Thoracic aorta (tissue), 2 donors: ENCODE measurements around the gene JMJD1C. TPM values are rescaled to one million over a fixed set of nuclear protein-coding genes. Genes with fewer than 3 reads are reported as not detected.

Experiments
- ATAC-seq: fragments of 150-250 bp; one replicate; pipeline ENCODE4 v1.8.0; 2017; ENCODE audit warnings: low read depth; ENCODE audit not compliant: insufficient number of reproducible peaks, low FRiP score
- DNase-seq: peaks from one replicate; pipeline ENCODE4 v3.0.0-alpha.2; 2020; ENCODE audit warnings: low spot score
- H3K27ac ChIP-seq, 2 donors: fragments of 200-600 bp; sonication (generic); 1 replicate in 1 of 2; 2 replicates in 1 of 2; pipeline ENCODE4 v1.5.1; 2016; ENCODE audit warnings: mild to moderate bottlenecking in 2 of 2, moderate library complexity in 2 of 2
- H3K27me3 ChIP-seq: fragments of 200-600 bp; sonication (generic); replicated peaks from 2 replicates; pipeline ENCODE4 v1.6.0; 2016; ENCODE audit warnings: mild to moderate bottlenecking; ENCODE audit not compliant: insufficient read depth
- H3K36me3 ChIP-seq: fragments of 200-600 bp; sonication (generic); one replicate; pipeline ENCODE4 v1.5.1; 2016
- H3K4me1 ChIP-seq, 2 donors: fragments of 200-600 bp; sonication (generic); 1 replicate in 1 of 2; 2 replicates in 1 of 2; pipeline versions ENCODE4 v1.5.1 to v1.6.0; 2016; ENCODE audit warnings: low read depth in 2 of 2, mild to moderate bottlenecking in 1 of 2; ENCODE audit not compliant: control insufficient read depth in 1 of 2
- H3K4me3 ChIP-seq: fragments of 200-600 bp; sonication (generic); 2 replicates; pipeline ENCODE4 v1.5.1; 2016; ENCODE audit warnings: mild to moderate bottlenecking
- H3K9me3 ChIP-seq: fragments of 200-600 bp; sonication (generic); 2 replicates; pipeline ENCODE4 v1.5.1; 2016
- total RNA-seq, 2 donors: library from RNA; depleted of rRNA; stranded (reverse); fragments of >200 nt; gene quantifications; one replicate each; pipeline versions ENCODE4 v1.1.0 to v1.2.3, GENCODE V29; 2016
- TF ChIP-seq, protein P1 (sequence below): fragments of 200-600 bp; sonication (generic); IDR thresholded peaks from one replicate; pipeline ENCODE4 v1.5.1; 2019; ENCODE audit warnings: antibody characterized with exemption

The JMJD1C gene
- total RNA-seq, 2 donors from 2014 or later = 95.2 to 215 TPM

DNA sequence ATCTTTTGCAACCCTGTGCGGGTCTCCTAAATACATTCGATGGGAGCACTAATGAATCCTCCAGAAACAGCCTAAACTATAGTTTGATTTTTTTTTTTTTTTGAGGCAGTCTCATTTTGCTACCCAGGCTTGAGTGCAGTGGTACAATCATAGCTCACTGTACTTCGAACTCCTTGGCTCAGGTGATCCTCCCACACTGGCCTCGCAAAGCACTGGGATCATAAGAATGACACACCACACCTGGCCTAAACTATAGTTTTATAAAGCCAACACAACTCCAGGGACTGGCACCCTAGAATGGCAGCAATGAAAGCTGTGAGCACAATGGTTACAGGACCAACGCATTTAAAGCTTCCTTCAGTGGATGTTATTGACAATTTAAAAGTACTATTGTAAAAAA lies 14.5 kb upstream of the JMJD1C start:
- H3K4me3 ChIP-seq = no peak overlapping the region
- no peaks in the 10 kb centered on the region for H3K27me3 ChIP-seq
- H3K9me3 ChIP-seq = no peaks in the 10 kb centered on the region
- no peak overlapping the region for H3K27ac ChIP-seq
- DNase-seq = no peak
- peaks cover 4 to 7% of the 10 kb centered on the region in 2 donors for H3K4me1 ChIP-seq
- ATAC-seq = no peak
- TF ChIP-seq, protein P1, sequence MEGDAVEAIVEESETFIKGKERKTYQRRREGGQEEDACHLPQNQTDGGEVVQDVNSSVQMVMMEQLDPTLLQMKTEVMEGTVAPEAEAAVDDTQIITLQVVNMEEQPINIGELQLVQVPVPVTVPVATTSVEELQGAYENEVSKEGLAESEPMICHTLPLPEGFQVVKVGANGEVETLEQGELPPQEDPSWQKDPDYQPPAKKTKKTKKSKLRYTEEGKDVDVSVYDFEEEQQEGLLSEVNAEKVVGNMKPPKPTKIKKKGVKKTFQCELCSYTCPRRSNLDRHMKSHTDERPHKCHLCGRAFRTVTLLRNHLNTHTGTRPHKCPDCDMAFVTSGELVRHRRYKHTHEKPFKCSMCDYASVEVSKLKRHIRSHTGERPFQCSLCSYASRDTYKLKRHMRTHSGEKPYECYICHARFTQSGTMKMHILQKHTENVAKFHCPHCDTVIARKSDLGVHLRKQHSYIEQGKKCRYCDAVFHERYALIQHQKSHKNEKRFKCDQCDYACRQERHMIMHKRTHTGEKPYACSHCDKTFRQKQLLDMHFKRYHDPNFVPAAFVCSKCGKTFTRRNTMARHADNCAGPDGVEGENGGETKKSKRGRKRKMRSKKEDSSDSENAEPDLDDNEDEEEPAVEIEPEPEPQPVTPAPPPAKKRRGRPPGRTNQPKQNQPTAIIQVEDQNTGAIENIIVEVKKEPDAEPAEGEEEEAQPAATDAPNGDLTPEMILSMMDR = no peak
- no peaks in the 10 kb centered on the region for H3K36me3 ChIP-seq

DNA sequence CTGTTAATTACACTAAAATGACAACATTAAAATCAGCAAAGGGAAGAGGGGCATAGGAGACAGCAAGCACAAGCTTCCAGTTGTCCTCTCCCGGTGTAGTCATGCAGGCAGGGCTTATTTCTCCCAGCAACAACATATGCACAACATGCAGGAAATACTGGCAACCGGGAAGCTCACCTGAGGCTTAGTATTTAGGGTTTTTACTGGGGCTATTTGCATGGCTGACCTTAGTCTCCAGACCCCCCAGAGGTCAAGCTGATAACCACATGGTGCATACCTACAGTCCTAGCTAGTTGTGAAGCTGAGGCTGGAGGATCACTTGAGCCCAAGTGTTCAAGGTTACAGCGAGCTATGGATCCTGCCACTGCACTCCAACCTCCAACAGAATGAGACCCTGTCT lies 12.8 kb upstream of the JMJD1C start:
- Histone ChIP-seq H3K4me3 (no peak overlapping the region), H3K9me3 (no peaks in the 10 kb centered on the region), H3K36me3 (no peaks in the 10 kb centered on the region), H3K27ac (no peak overlapping the region), H3K4me1 (peaks cover 3 to 7% of the 10 kb centered on the region in 2 donors), H3K27me3 (no peaks in the 10 kb centered on the region)
- DNase-seq (no peak), ATAC-seq (no peak)
- TF ChIP-seq, protein P1 = no peak

DNA sequence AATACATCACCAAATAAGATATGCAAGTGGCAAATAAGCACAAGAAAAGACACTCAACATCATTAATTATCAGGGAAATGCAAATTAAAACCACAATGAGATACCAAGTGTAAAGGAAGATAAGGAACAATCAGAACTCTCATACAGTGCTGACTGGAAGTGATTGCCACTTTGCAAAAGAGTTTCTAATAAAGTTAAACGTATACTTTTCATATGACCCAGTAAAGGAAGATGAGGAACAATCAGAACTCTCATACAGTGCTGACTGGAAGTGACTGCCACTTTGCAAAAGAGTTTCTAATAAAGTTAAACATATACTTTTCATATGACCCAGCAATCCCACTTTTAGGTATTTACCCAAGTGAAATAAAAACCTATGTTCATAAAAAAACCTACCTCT lies 12.2 kb upstream of the JMJD1C start:
- Histone ChIP-seq H3K4me3 (no peak overlapping the region), H3K27me3 (no peaks in the 10 kb centered on the region), H3K9me3 (no peaks in the 10 kb centered on the region), H3K27ac (no peak overlapping the region), H3K36me3 (no peaks in the 10 kb centered on the region), H3K4me1 (peaks cover 3 to 7% of the 10 kb centered on the region in 2 donors)
- TF ChIP-seq, protein P1 = no peak
- ATAC-seq = no peak
- no peak for DNase-seq

DNA sequence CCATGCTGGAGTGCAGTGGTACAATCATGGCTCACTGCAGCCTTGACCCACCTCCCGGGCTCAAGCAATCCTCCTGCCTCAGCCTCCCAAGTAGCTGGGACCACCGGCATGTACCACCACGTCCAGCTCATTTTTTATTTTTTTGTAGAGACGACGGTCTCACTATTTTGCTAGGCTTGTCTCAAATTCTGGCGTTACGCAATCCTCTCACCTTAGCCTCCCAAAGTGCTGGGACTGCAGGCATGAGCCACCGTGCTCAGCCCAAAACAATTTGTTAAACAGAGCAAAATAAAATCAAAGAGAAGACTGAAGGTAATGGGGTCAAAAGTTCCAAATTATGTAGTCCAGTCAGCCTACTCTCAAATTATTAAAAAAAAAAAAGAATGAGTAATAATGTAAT lies 8.7 kb upstream of the JMJD1C start:
- TF ChIP-seq, protein P1 = no peak
- Histone ChIP-seq H3K4me1 (peaks cover 8 to 12% of the 10 kb centered on the region in 2 donors), H3K4me3 (no peak overlapping the region), H3K27me3 (no peaks in the 10 kb centered on the region), H3K36me3 (no peaks in the 10 kb centered on the region), H3K9me3 (no peaks in the 10 kb centered on the region), H3K27ac (no peak overlapping the region)
- DNase-seq = no peak
- no peak for ATAC-seq

DNA sequence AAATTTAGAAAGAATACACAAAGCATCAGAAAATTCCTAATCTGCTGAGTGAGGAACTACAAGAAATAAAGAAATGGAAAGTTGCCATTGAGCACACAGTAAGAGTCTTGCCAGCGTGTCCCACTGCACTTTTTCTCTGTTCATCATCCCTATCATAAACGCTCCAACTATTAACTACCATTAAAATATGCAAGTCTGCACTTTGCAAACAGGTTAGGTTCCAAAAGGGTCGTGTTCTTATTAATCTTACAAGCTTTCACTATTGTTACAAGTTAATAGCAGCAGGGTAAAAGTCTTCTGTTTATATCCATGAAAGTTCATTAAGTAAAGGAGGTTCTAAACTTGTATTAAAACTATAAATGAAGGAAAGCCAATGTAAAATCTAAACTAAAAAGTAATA lies 5.2 kb upstream of the JMJD1C start:
- H3K9me3 ChIP-seq = no peaks in the 10 kb centered on the region

More for the DNA sequence above, 5.2 kb upstream of the JMJD1C start:
- H3K27me3 ChIP-seq = no peaks in the 10 kb centered on the region
- DNase-seq (no peak), ATAC-seq (no peak)
- no peak overlapping the region for H3K27ac ChIP-seq
- peaks cover 13 to 24% of the 10 kb centered on the region in 2 donors for H3K4me1 ChIP-seq
- TF ChIP-seq, protein P1 = no peak
- H3K4me3 ChIP-seq = no peak overlapping the region
- H3K36me3 ChIP-seq = no peaks in the 10 kb centered on the region
